Measurements from ENCODE around the gene PHTF1.
A peak's percentile ranks its signal among the peaks of the same experiment; 100 is the strongest.
"Not testable (repeated sequence)": the region's sequence is repeated elsewhere in the genome, so short reads cannot be mapped to it uniquely, and the experiment has no call there.

Gene PHTF1

GRCh38 chr1:113777561-113777960 is 18.3 kb upstream of the PHTF1 start:
- DNase-seq (ENCODE audit: low spot score) = no peak

GRCh38 chr1:113770031-113770430 is 10.7 kb upstream of the PHTF1 start:
- no peak for DNase-seq (ENCODE audit: low spot score)

- DNase-seq (ENCODE audit: low spot score) = no peak
These were observed 10.3 kb upstream of the PHTF1 start for GRCh38 chr1:113769601-113769970.

GRCh38 chr1:113768916-113769600 is 9.8 kb upstream of the PHTF1 start:
- DNase-seq (ENCODE audit: low spot score) = peak; percentile 23

- DNase-seq (ENCODE audit: low spot score) = no peak
These were observed 6.3 kb upstream of the PHTF1 start for GRCh38 chr1:113765306-113766230.

GRCh38 chr1:113763661-113764060 is 4.4 kb upstream of the PHTF1 start:
- no peak for DNase-seq (ENCODE audit: low spot score)

- DNase-seq (ENCODE audit: low spot score) = no peak
These were observed 2.7 kb upstream of the PHTF1 start for GRCh38 chr1:113761937-113762336.

- DNase-seq (ENCODE audit: low spot score) = no peak
These were observed 1.1 kb upstream of the PHTF1 start for GRCh38 chr1:113760102-113761080.

GRCh38 chr1:113758631-113759332 is 504 bp downstream of the PHTF1 start:
- peak; percentile 83 for DNase-seq (ENCODE audit: low spot score)

- no peak for DNase-seq (ENCODE audit: low spot score)
These were observed 2.8 kb downstream of the PHTF1 start for GRCh38 chr1:113756461-113756860.

- not testable (repeated sequence) for DNase-seq (ENCODE audit: low spot score)
These were observed 6.0 kb downstream of the PHTF1 start for GRCh38 chr1:113753333-113753732.

GRCh38 chr1:113751516-113751915 is 7.8 kb downstream of the PHTF1 start:
- no peak for DNase-seq (ENCODE audit: low spot score)

GRCh38 chr1:113751114-113751513 is 8.2 kb downstream of the PHTF1 start:
- DNase-seq (ENCODE audit: low spot score) = no peak

- DNase-seq (ENCODE audit: low spot score) = no peak
These were observed 9.9 kb downstream of the PHTF1 start for GRCh38 chr1:113749402-113749801.

GRCh38 chr1:113747376-113747775 is 11.9 kb downstream of the PHTF1 start:
- DNase-seq (ENCODE audit: low spot score) = no peak

- no peak for DNase-seq (ENCODE audit: low spot score)
These were observed 13.9 kb downstream of the PHTF1 start for GRCh38 chr1:113745425-113745824.

- no peak for DNase-seq (ENCODE audit: low spot score)
These were observed 15.2 kb downstream of the PHTF1 start for GRCh38 chr1:113744114-113744513.

GRCh38 chr1:113742515-113742914 is 16.8 kb downstream of the PHTF1 start:
- DNase-seq (ENCODE audit: low spot score) = no peak

- no peak for DNase-seq (ENCODE audit: low spot score)
These were observed 24.8 kb downstream of the PHTF1 start for GRCh38 chr1:113734357-113735055.

- no peak for DNase-seq (ENCODE audit: low spot score)
These were observed 26.5 kb downstream of the PHTF1 start for GRCh38 chr1:113732802-113733201.

GRCh38 chr1:113721010-113721409 is 38.3 kb downstream of the PHTF1 start:
- DNase-seq (ENCODE audit: low spot score) = no peak

Data from iPS-NIHi11 (cell line).